GM19099 (cell line): ENCODE measurements around the gene CLEC18A.

Source experiments
- POLR2A ChIP-seq: IDR thresholded peaks from 3 replicates; pipeline ENCODE4 v1.6.1; 2011; ENCODE audit warnings: low read depth; ENCODE audit not compliant: insufficient read length; ENCODE audit errors: extremely low read depth

CLEC18A gene

GRCh38 chr16:69926241-69926640 is 24.9 kb upstream of the CLEC18A start:
- TF ChIP-seq POLR2A, result no peak

- no peak for TF ChIP-seq POLR2A
Observed at GRCh38 chr16:69927056-69927757, 23.9 kb upstream of the CLEC18A start.

GRCh38 chr16:69928856-69929400 is 22.2 kb upstream of the CLEC18A start:
- no peak for TF ChIP-seq POLR2A

GRCh38 chr16:69929480-69929879 is 21.7 kb upstream of the CLEC18A start:
- TF ChIP-seq POLR2A, result no peak

GRCh38 chr16:69930117-69930776 is 20.9 kb upstream of the CLEC18A start:
- TF ChIP-seq POLR2A, result no peak

DNA sequence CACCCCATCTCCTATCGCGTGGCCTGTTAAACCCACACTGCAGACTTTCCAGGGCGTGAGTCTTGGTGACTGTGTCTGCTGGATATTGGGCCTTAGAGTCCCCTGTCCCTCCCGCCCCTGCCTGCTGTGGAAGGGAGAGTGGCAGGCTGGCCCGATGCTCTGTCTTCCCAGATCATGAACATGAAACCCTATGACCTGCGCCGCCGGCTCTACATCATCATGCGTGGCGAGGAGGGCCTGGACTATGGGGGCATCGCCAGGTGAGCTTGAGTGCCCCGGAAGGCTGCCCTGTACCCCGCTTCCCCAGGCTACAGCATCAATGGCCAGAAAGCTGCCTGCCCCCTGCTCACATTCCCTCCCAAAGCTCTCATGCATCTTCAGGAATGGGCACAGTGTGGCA is 19.5 kb upstream of the CLEC18A start:
- TF ChIP-seq POLR2A, result no peak

GRCh38 chr16:69932228-69932627 is 18.9 kb upstream of the CLEC18A start:
- TF ChIP-seq POLR2A, result no peak

- no peak for TF ChIP-seq POLR2A
Observed at GRCh38 chr16:69932691-69933392, 18.3 kb upstream of the CLEC18A start.

- TF ChIP-seq POLR2A, result no peak
Observed at GRCh38 chr16:69934044-69934443, 17.1 kb upstream of the CLEC18A start.

GRCh38 chr16:69934751-69935150 is 16.4 kb upstream of the CLEC18A start:
- TF ChIP-seq POLR2A, result no peak

DNA sequence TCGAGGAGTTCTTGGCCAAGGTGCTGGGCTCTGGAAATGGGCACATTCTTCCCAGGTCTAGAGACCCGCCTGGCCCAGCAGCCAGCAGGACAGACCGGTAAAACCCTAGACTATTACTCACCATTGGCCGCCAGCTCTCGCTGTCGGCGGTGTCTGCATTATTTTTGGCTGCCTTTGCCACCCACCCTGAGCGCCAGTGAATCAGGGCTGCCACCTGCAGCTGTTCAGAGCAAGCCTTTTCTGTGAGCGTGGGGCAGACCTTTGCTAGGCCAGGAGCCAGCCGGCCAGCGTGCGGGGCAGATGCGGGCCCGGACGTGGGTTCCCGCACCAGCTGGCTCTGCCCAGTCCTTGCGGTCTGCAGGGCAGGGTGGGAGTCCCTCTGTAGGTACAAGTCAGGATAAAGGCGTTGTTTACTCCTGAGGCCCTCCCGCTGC is 15.8 kb upstream of the CLEC18A start:
- TF ChIP-seq POLR2A, result no peak

- TF ChIP-seq POLR2A, result no peak
Observed at GRCh38 chr16:69935740-69936139, 15.4 kb upstream of the CLEC18A start.

- no peak for TF ChIP-seq POLR2A
Observed at GRCh38 chr16:69936252-69936651, 14.9 kb upstream of the CLEC18A start.

GRCh38 chr16:69936751-69937211 is 14.4 kb upstream of the CLEC18A start:
- no peak for TF ChIP-seq POLR2A

GRCh38 chr16:69937465-69937951 is 13.6 kb upstream of the CLEC18A start:
- no peak for TF ChIP-seq POLR2A
